Measurements from ENCODE around the gene ZNF442. TPM values are rescaled to one million over a fixed set of nuclear protein-coding genes. Genes with fewer than 3 reads are reported as not detected.

Gene ZNF442
- total RNA-seq, result 1 to 10 TPM; 1.4 to 7.3 (median 3.5) TPM
- 1 to 10 TPM in 1 of 3 donors, under 1 TPM in 2; 0.77 to 2.1 (median 0.88) TPM for polyA plus RNA-seq
- long read RNA-seq, donor 1, result 0 reads
- long read RNA-seq, donor 2, result 0 reads
- long read RNA-seq, donor 3, result 0 reads
- long read RNA-seq, donor 4, partial matches to known transcripts, result 0 of 6 reads
- long read RNA-seq, donor 4, other reads (novel, unspliced or antisense), result 3 of 6 reads
- long read RNA-seq, donor 5, partial matches to known transcripts, result 0 of 2 reads
- long read RNA-seq, donor 5, other reads (novel, unspliced or antisense), result 2 of 2 reads
- long read RNA-seq, donor 6, partial matches to known transcripts, result 0 of 1 reads
- long read RNA-seq, donor 6, other reads (novel, unspliced or antisense), result 1 of 1 reads
- long read RNA-seq, donor 7, result 0 reads
- long read RNA-seq, donor 8, result 0 reads
- long read RNA-seq, donor 9, result 0 reads
- long read RNA-seq, donor 10, result 0 reads

DNA sequence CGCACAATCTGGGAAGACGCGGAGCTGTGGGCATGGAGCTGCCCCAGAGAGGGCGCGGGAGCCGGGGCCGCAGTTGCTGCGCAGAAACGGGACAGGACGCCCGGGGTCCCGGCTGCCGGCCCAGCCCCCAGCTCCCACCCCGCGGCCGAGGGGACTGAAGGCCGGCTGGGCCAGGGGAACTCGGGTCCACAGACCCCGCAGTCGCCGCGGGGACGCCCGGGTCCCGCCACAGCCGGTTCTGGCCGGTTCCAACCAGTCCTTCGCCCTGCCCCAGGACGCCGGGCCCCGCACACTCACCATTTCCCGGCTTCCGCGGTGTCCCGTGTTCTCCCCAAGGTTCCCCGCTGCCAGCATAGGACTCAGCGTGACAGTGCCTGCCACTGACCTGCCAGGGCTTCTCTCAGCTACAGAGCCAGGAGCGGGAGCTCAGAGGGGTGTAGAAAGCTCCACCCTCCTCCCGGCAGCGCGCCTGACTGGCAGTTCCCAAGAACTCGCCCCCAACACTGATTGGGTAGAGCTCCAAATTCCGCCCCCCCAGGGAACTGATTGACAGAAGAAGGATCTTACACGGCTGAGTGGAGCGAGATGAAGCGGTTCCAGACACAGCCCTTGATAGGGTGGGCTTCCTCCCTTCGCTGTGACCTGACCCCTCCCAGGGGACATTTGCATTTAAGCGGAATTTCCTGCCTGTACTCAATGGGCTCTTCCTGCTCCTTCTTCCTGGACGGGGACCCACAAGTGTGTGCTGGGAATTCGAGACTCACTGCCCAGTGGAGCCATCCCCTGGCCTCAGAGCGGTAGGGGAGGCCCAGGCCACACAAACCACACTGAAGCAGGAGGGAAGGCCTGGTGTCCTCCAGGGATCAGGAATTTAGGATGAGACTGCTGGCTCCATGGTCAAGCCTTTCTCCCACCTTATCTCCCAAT, at the start of gene ZNF442:
ZNF442 (minus strand) TSS at position 448 of the 927 bp plus-strand sequence. CDS start 2,052 bp downstream, outside the sequence.
- no peaks in the 10 kb centered on the region for H3K9me3 ChIP-seq (replicated peaks in 1 of 3)
- intact Hi-C loops (cut with DNase I), result no loop called here
- no peaks in the 10 kb centered on the region for H3K36me3 ChIP-seq (replicated peaks in 1 of 2)

DNA sequence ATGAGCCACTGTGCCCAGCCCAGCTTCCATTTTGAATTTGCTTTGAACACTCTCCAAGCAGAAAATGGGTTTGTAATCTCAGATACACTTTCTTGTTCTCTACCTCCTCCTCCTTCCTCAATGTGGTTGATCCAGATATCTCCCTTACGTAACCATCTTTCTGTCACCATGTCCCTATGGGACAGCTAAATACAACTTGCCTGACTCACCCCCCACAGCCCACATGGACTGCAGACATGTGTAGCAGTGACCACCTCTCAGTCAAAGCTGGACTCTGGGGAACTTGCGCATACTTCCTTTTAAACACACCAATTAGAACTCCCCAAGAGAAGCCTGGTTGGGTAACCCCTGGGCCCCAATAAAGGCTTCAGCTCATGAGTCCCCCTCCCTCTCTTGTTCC, 46.4 kb upstream of the ZNF442 start:
- TF ChIP-seq, protein P1, sequence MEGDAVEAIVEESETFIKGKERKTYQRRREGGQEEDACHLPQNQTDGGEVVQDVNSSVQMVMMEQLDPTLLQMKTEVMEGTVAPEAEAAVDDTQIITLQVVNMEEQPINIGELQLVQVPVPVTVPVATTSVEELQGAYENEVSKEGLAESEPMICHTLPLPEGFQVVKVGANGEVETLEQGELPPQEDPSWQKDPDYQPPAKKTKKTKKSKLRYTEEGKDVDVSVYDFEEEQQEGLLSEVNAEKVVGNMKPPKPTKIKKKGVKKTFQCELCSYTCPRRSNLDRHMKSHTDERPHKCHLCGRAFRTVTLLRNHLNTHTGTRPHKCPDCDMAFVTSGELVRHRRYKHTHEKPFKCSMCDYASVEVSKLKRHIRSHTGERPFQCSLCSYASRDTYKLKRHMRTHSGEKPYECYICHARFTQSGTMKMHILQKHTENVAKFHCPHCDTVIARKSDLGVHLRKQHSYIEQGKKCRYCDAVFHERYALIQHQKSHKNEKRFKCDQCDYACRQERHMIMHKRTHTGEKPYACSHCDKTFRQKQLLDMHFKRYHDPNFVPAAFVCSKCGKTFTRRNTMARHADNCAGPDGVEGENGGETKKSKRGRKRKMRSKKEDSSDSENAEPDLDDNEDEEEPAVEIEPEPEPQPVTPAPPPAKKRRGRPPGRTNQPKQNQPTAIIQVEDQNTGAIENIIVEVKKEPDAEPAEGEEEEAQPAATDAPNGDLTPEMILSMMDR (IDR thresholded peaks at IDR 0.05), result no peak
- TF ChIP-seq POLR2A (IDR thresholded peaks at IDR 0.05), result no peak
- Histone ChIP-seq H3K27me3 (no peaks in the 10 kb centered on the region), H3K36me3 (replicated peaks in 1 of 2) (no peaks in the 10 kb centered on the region), H3K27ac (no peak overlapping the region), H3K4me3 (no peak overlapping the region), H3K9me3 (replicated peaks in 1 of 3) (no peaks in the 10 kb centered on the region), H3K4me1 (replicated peaks in 1 of 2) (no peaks in the 10 kb centered on the region)
- no peak for DNase-seq
- intact Hi-C loops (cut with DNase I), result no loop called here
- 94 to 100% (median 96%) methylated on average over 2 of the region's 2 CpGs for WGBS, 4 donors

More for the DNA sequence above, at the start of gene ZNF442:
- Histone ChIP-seq H3K27me3 (no peaks in the 10 kb centered on the region), H3K4me1 (replicated peaks in 1 of 2) (peaks cover 0 to 8% of the 10 kb centered on the region in 2 donors), H3K27ac (peak within 1 kb of the TSS; percentile 68 to 96 (median 85)), H3K4me3 (peak within 1 kb of the TSS; percentile 21 to 95 (median 72))
- DNase-seq, result peak; percentile 97 to 99 (median 98)
- TF ChIP-seq, protein P1 (IDR thresholded peaks at IDR 0.05), result peak; percentile 47 to 84 (median 72)
- TF ChIP-seq POLR2A (IDR thresholded peaks at IDR 0.05), result peak; percentile 75 to 96
- 0% methylated on average over 5 to 51 of the region's 51 CpGs for WGBS, 4 donors

DNA sequence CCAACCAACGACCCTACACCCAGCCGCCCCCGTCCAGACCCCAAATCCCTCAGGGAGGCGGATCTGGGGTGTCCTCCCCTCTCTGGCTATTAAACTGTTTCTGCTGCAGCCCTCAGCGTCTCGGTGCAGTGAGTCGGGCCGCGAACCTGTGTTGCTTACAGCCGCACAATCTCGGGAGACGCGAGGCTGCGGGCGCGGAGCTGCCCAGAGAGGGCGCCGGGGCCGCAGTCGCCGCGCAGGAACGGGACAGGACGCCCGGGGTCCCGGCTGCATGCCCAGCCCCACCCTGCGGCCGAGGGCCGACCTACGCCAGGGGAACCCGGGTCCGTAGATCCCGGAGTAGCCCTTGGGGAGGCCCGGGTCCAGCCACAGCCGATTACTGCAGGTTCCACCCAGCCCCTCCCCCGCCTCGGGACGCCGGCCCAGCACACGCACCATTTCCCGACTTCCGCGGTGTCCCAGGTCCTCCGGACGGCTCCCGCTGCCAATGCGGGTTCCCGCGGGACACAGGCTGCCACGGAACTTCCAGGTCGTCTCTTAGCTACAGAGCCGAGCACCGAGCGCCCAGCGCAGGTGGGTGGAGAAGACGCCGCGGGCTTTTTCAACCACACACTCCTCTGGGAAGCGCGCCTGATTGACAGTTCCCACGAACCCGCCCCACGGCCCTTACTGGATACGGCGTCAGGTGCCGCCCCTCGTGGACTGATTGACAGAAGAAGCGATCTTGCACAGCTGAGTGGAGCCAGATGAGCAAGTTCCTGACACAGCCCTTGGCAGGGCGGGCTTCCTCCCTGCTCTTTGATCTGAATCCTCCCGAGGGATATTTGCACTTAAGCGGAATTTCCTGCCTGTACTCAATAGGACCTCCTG, 35.4 kb upstream of the ZNF442 start, which contains the start of gene ZNF799:
ZNF799 (minus strand) TSS at position 639 of the 870 bp plus-strand sequence; CDS start at position 438, 201 bp downstream.
- 0 to 1% (median 1%) methylated on average over 18 to 71 of the region's 71 CpGs for WGBS, 4 donors
- DNase-seq, result peak; percentile 97 to 99 (median 99)
- intact Hi-C loops (cut with DNase I), result no loop called here
- H3K4me1 ChIP-seq (replicated peaks in 1 of 2), result peaks cover 0 to 5% of the 10 kb centered on the region in 2 donors
- peak; percentile 25 to 79 for TF ChIP-seq POLR2A (IDR thresholded peaks at IDR 0.05)
- TF ChIP-seq, protein P1 (IDR thresholded peaks at IDR 0.05), result peak in 1 of 6 experiments; percentile 10
- no peaks in the 10 kb centered on the region for H3K27me3 ChIP-seq
- no peaks in the 10 kb centered on the region for H3K9me3 ChIP-seq (replicated peaks in 1 of 3)
- peak within 1 kb of the TSS; percentile 53 to 90 (median 85) for H3K27ac ChIP-seq
- H3K4me3 ChIP-seq, result peak within 1 kb of the TSS in 3 of 4 donors; percentile 32 to 91 (median 69)
- H3K36me3 ChIP-seq (replicated peaks in 1 of 2), result no peaks in the 10 kb centered on the region

Measured in adrenal gland (tissue), 19 donors.